HG02981 (cell line): Measurements from ENCODE around the gene UGT3A2.
"Not testable (repeated sequence)": the region's sequence is repeated elsewhere in the genome, so short reads cannot be mapped to it uniquely, and the experiment has no call there.

ENCODE experiments used
- ATAC-seq: cut with Tn5 transposase; IDR thresholded peaks from one replicate; pipeline ENCODE4 v1.9.1; 2021; ENCODE audit warnings: mild to moderate bottlenecking, moderate library complexity; ENCODE audit not compliant: unreplicated experiment

UGT3A2 gene

GRCh38 chr5:36055984-36056383, 10.7 kb downstream of the UGT3A2 start:
- no peak for ATAC-seq

- no peak for ATAC-seq
These were observed 12.0 kb downstream of the UGT3A2 start for GRCh38 chr5:36054647-36055046.

GRCh38 chr5:36052538-36052937, 14.1 kb downstream of the UGT3A2 start:
- ATAC-seq: no peak

GRCh38 chr5:36049949-36050348, 16.7 kb downstream of the UGT3A2 start:
- ATAC-seq: no peak

- ATAC-seq: no peak
These were observed 19.1 kb downstream of the UGT3A2 start for GRCh38 chr5:36047384-36048160.

DNA sequence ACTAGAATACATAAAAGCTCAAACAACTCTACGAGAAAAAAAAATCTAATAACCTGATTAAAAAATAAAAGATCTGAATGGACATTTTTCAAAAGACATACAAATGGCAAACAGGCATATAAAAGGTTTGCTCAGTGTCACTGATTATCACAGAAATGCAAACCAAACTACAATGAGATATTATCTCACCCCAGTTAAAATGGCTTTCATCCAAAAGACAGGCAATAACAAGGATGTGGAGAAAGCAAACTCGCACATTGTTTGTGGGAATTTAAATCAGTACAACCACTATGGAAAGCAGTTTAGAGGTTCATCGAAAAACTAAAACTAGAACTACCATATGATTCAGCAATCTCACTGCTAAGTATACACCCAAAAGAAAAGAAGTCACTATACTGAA, 20.8 kb downstream of the UGT3A2 start:
- ATAC-seq: no peak

DNA sequence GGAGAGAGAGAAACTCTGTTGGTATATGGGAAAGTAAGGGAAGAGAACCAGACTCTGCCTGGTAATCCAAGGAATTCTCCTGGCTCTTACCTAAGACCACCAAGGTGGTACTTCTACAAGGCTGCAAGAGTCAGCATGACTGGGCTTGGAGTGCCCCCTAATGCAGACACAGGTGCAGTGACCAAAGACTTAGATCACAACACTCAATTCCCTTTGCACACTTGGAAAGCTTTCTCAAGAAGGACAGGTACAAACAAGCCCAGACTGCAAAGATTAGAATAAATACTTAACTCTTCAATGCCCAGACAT, 25.2 kb downstream of the UGT3A2 start:
- ATAC-seq: no peak

GRCh38 chr5:36040651-36041536, 25.8 kb downstream of the UGT3A2 start:
- no peak for ATAC-seq

DNA sequence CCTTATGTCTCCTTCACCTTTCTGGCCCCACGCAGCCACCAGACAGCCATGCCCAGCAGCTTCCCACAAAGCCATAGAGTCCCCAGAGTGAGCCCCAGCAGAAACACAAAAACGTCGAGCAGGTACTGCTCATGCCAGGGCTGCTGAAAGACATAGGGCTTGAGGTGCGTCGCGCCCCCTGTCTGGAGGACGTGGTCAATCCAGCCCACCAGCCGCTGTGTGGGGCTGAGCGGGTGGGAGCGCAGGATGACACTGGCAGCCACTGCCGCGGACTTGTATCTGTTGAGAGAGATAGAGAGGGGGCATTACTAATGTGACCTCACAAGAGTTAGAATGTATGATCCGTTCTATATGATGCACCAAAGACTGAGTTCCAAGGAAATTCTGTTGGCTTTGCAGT, 31.0 kb downstream of the UGT3A2 start:
- no peak for ATAC-seq

- not testable (repeated sequence) for ATAC-seq
These were observed 32.0 kb downstream of the UGT3A2 start for GRCh38 chr5:36034536-36035134.

GRCh38 chr5:36033486-36033885, 33.2 kb downstream of the UGT3A2 start:
- ATAC-seq: no peak

- no peak for ATAC-seq
These were observed 33.6 kb downstream of the UGT3A2 start for GRCh38 chr5:36033047-36033446.

GRCh38 chr5:36031223-36031622, 35.5 kb downstream of the UGT3A2 start:
- no peak for ATAC-seq

GRCh38 chr5:36029914-36030313, 36.8 kb downstream of the UGT3A2 start:
- ATAC-seq: no peak

- no peak for ATAC-seq
These were observed 37.7 kb downstream of the UGT3A2 start for GRCh38 chr5:36028816-36029465.

- ATAC-seq: no peak
These were observed 39.0 kb downstream of the UGT3A2 start for GRCh38 chr5:36027711-36028110.

GRCh38 chr5:36026706-36027465, 39.8 kb downstream of the UGT3A2 start:
- ATAC-seq: no peak

DNA sequence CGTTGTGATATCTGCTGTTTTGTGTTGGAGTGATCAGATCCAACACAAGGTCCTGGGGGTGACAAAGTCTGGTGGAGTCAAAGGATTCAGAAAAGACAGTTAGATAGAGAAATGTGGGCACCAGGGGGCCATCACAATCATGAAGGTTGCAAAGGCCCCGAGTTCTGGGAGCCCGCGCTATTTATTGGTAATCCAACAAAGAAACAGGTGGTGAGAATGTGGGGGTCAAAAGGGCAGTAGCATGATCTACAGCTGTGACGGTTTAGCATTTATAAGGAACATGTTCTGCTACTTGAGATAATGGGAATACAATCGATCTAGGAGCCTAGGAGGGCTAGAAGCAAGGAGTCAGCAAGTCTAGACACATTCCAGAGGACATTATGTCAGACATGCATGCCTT, 44.4 kb downstream of the UGT3A2 start:
- not testable (repeated sequence) for ATAC-seq

GRCh38 chr5:36019584-36019983, 47.1 kb downstream of the UGT3A2 start:
- not testable (repeated sequence) for ATAC-seq

DNA sequence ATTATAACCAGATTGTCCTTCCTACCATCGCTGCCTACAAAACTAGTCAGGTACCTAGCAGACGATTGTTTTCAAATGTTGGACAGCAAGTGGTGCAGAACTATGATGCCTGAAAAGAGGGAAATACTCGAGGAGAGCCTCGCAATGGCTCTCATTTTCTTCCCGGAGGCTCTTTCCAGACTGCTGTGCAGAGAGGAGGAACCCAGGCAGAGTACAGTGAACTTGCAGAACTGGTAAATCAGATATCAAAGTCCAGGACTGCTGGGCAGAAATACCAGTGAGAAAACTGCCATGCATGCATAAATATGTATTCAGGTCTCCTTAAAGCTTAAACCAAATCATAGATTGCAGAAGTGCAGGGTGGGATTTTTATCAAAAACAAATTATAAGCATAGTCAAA, 49.1 kb downstream of the UGT3A2 start:
- ATAC-seq: no peak

DNA sequence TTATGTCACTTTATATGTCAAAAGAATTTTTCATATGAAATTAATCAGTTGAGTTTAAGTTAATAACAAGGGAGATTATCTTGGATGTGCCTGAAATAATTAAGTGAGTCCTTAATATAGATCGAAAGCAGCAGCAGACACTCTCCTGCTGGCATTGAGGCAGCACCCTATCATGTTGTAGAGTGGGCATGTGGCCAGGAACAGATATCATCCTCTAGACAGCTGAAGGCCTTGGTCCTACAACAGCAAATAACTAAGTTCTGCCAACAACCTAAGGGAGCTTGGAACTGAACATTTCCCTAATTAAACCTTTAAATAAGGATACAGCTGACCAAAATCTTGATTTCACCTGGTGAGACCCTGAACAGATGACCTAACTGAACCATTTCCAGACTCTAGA, 49.7 kb downstream of the UGT3A2 start:
- no peak for ATAC-seq
